ENCODE data around the gene ZNF646.
A peak's percentile ranks its signal among the peaks of the same experiment; 100 is the strongest.

The ZNF646 gene

GRCh38 chr16:31118223-31119155, 44.3 kb downstream of the ZNF646 start:
- Histone ChIP-seq H3K36me3 (replicated peaks; ENCODE audit: insufficient read depth, low read length) (peaks cover 6% of the 10 kb centered on the region), H4K20me1 (ENCODE audit: insufficient read depth, low read length) (no peaks in the 10 kb centered on the region), H3K4me2 (ENCODE audit: low read depth, low read length) (peak overlapping the region; percentile 100), H2AFZ (ENCODE audit: low read length) (peak overlapping the region; percentile 83), H3K79me2 (ENCODE audit: low read length) (peaks cover 28% of the 10 kb centered on the region), H3K9me2 (replicated peaks; ENCODE audit: insufficient read depth, low read length) (no peaks in the 10 kb centered on the region), H3K4me1 (ENCODE audit: low read length) (peaks cover 6% of the 10 kb centered on the region), H3K9ac (ENCODE audit: low read length) (peak overlapping the region; percentile 93), H3K27me3 (replicated peaks; ENCODE audit: insufficient read depth, low read length) (no peaks in the 10 kb centered on the region), H3K9me3 (replicated peaks; ENCODE audit: insufficient read depth, low read length) (no peaks in the 10 kb centered on the region), H3K27ac (ENCODE audit: low read length) (peak overlapping the region; percentile 49; the same call in 1 of the 2 replicates), H3F3A (ENCODE audit: insufficient read depth, low read length) (no peaks in the 10 kb centered on the region), H3K4me3 (ENCODE audit: low read length) (peak overlapping the region; percentile 99)
- TF ChIP-seq EZH2phosphoT487 (IDR thresholded peaks at IDR 0.05; ENCODE audit: low read length), result no peak
- no peak for TF ChIP-seq EZH2 (optimal IDR thresholded peaks at IDR 0.05; ENCODE audit: low read depth, low read length)
- TF ChIP-seq CTCF (IDR thresholded peaks at IDR 0.05; ENCODE audit: low read length), result no peak
- DNase-seq, result no peak

- Histone ChIP-seq H3K4me1 (ENCODE audit: low read length) (peaks cover 6% of the 10 kb centered on the region), H2AFZ (ENCODE audit: low read length) (no peak overlapping the region), H3K4me3 (ENCODE audit: low read length) (no peak overlapping the region), H4K20me1 (ENCODE audit: insufficient read depth, low read length) (no peaks in the 10 kb centered on the region), H3K27ac (ENCODE audit: low read length) (no peak overlapping the region), H3K9ac (ENCODE audit: low read length) (no peak overlapping the region), H3F3A (ENCODE audit: insufficient read depth, low read length) (no peaks in the 10 kb centered on the region), H3K9me3 (replicated peaks; ENCODE audit: insufficient read depth, low read length) (no peaks in the 10 kb centered on the region), H3K4me2 (ENCODE audit: low read depth, low read length) (no peak overlapping the region), H3K36me3 (replicated peaks; ENCODE audit: insufficient read depth, low read length) (peaks cover 6% of the 10 kb centered on the region), H3K79me2 (ENCODE audit: low read length) (peaks cover 28% of the 10 kb centered on the region), H3K27me3 (replicated peaks; ENCODE audit: insufficient read depth, low read length) (no peaks in the 10 kb centered on the region), H3K9me2 (replicated peaks; ENCODE audit: insufficient read depth, low read length) (no peaks in the 10 kb centered on the region)
- no peak for TF ChIP-seq EZH2 (optimal IDR thresholded peaks at IDR 0.05; ENCODE audit: low read depth, low read length)
- TF ChIP-seq CTCF (IDR thresholded peaks at IDR 0.05; ENCODE audit: low read length), result no peak
- no peak for TF ChIP-seq EZH2phosphoT487 (IDR thresholded peaks at IDR 0.05; ENCODE audit: low read length)
- no peak for DNase-seq
Measured at GRCh38 chr16:31120129-31120528, 45.9 kb downstream of the ZNF646 start.

GRCh38 chr16:31125844-31126243, 51.6 kb downstream of the ZNF646 start:
- H3K4me2 ChIP-seq (ENCODE audit: low read depth, low read length), result no peak overlapping the region
- TF ChIP-seq EZH2phosphoT487 (IDR thresholded peaks at IDR 0.05; ENCODE audit: low read length), result no peak
- no peak for TF ChIP-seq CTCF (IDR thresholded peaks at IDR 0.05; ENCODE audit: low read length)
- no peak for TF ChIP-seq EZH2 (optimal IDR thresholded peaks at IDR 0.05; ENCODE audit: low read depth, low read length)
- H4K20me1 ChIP-seq (ENCODE audit: insufficient read depth, low read length), result no peaks in the 10 kb centered on the region
- no peaks in the 10 kb centered on the region for H3K27me3 ChIP-seq (replicated peaks; ENCODE audit: insufficient read depth, low read length)
- H3K9me3 ChIP-seq (replicated peaks; ENCODE audit: insufficient read depth, low read length), result no peaks in the 10 kb centered on the region
- DNase-seq, result no peak
- no peak overlapping the region for H3K27ac ChIP-seq (ENCODE audit: low read length)
- no peaks in the 10 kb centered on the region for H3K79me2 ChIP-seq (ENCODE audit: low read length)
- H3K4me3 ChIP-seq (ENCODE audit: low read length), result no peak overlapping the region
- no peaks in the 10 kb centered on the region for H3K9me2 ChIP-seq (replicated peaks; ENCODE audit: insufficient read depth, low read length)
- no peaks in the 10 kb centered on the region for H3K36me3 ChIP-seq (replicated peaks; ENCODE audit: insufficient read depth, low read length)
- no peak overlapping the region for H2AFZ ChIP-seq (ENCODE audit: low read length)
- H3K9ac ChIP-seq (ENCODE audit: low read length), result no peak overlapping the region
- H3F3A ChIP-seq (ENCODE audit: insufficient read depth, low read length), result no peaks in the 10 kb centered on the region
- no peaks in the 10 kb centered on the region for H3K4me1 ChIP-seq (ENCODE audit: low read length)

Data from MM.1S (cell line).